ENCODE data around the gene GLB1L. TPM values are rescaled to one million over a fixed set of nuclear protein-coding genes. Genes with fewer than 3 reads are reported as not detected.

Gene GLB1L
- total and polyA plus RNA-seq, 2 of the 8 experiments (the other 6 are each of a cell fraction or from before 2014, with no cell fraction given) = 3.7 to 4.0 TPM

DNA sequence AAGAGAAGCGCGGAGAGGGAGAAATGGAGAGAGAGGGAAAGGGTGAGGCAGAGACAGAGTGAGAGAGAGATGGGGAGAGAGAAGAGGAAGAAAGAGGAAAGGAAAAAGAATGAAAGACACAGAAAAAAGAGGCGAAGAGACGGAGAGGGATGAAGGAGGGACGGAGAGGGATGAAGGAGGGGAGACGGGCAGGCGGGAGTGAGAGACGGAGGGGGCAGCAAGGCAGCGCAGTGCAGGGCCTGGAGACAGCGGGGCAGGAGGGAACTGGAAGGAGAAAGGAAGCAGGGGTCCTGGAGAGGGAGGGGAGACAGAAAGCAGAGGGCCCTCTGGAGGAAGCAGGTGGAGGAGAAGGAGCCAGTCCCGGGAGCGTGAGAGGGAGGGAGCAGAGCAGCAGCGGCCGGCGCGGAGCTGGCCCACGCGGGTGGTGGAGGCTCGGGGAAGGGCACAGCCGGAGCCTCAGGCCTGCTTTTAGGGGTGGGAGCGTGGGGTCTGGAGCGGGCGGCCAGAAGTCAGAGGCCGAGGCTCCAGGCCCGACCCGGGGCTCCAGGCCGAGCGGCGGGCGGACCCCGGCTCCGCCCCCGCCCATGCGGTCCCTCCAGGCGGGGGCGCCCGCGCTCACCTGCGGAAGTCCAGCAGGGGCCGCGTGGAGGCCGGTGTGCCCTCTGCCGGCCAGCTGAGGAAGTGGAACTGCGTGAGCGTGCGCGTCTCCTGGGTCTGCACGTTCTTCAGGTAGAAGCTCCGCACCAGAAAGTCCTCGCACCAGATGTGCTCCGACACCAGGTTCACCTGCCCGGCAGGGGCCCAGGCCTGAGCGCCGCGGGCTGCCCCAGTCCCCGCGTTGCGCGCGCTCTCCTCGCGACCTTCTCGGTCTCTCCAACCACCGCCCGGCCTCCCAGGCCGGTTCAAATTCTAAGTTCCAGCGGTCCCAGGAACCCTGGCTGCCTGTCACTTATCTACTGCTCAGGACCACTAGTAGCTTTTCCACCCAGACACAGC lies 49.4 kb upstream of the GLB1L start (continued):
- TF ChIP-seq FOSL1 (IDR thresholded peaks at IDR 0.05; ENCODE audit: insufficient read depth, low read depth, low read length) (no peak), SUZ12 (IDR thresholded peaks at IDR 0.05; ENCODE audit: low read length) (peak; percentile 56; the same call in 1 of the 2 replicates), TAF1 (IDR thresholded peaks at IDR 0.05; ENCODE audit: low read depth, low read length) (no peak; the same call in 1 of the 2 replicates), ATF3 (IDR thresholded peaks at IDR 0.05; ENCODE audit: insufficient read depth, low read depth, low read length) (0 out of 2 replicates have a peak, but pooled peaks have one; percentile 54), GTF2F1 (IDR thresholded peaks at IDR 0.05; ENCODE audit: borderline replicate concordance, low read depth, low read length) (no peak; the same call in 1 of the 2 replicates), CHD1 (IDR thresholded peaks at IDR 0.05; ENCODE audit: low read depth, low read length) (no peak), HDAC2 (IDR thresholded peaks at IDR 0.05; ENCODE audit: borderline replicate concordance in 1 of 2, low read depth in 2 of 2, low read length in 2 of 2) (peak in 1 of 2 experiments; percentile 87; a peak in 2 of 4 replicates), CEBPB (IDR thresholded peaks at IDR 0.05; ENCODE audit: low read depth, low read length) (no peak; the same call in 1 of the 2 replicates), JUND (IDR thresholded peaks at IDR 0.05; ENCODE audit: low read length) (peak; percentile 68), SP4 (IDR thresholded peaks at IDR 0.05; ENCODE audit: low read length) (peak; percentile 64; the same call in 1 of the 2 replicates), RAD21 (IDR thresholded peaks at IDR 0.05 in 1 of 2, conservative IDR thresholded peaks at IDR 0.05 in 1 of 2; ENCODE audit: low read depth in 2 of 2, low read length in 2 of 2) (peak; percentile 64 to 78), TBP (IDR thresholded peaks at IDR 0.05; ENCODE audit: low read depth, low read length) (no peak; the same call in 1 of the 2 replicates), RBBP5 (IDR thresholded peaks at IDR 0.05; ENCODE audit: borderline replicate concordance, low read depth, low read length) (peak; percentile 99; the same call in 1 of the 2 replicates), NRF1 (IDR thresholded peaks at IDR 0.05; ENCODE audit: low read depth, low read length) (no peak), MAFK (IDR thresholded peaks at IDR 0.05; ENCODE audit: low read depth, low read length) (no peak), SAP30 (IDR thresholded peaks at IDR 0.05; ENCODE audit: insufficient read depth, insufficient replicate concordance, low read length) (no peak), HDAC6 (IDR thresholded peaks at IDR 0.05; ENCODE audit: low read depth, low read length) (no peak), EP300 (IDR thresholded peaks at IDR 0.05; ENCODE audit: borderline replicate concordance in 1 of 2, low read depth in 2 of 2, low read length in 2 of 2) (no peak), PHF8 (conservative IDR thresholded peaks at IDR 0.05; ENCODE audit: low read depth, low read length) (peak; percentile 89), KDM1A (IDR thresholded peaks at IDR 0.05; ENCODE audit: borderline replicate concordance, low read length) (no peak)
- TF ChIP-seq, protein P1, sequence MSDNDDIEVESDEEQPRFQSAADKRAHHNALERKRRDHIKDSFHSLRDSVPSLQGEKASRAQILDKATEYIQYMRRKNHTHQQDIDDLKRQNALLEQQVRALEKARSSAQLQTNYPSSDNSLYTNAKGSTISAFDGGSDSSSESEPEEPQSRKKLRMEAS (IDR thresholded peaks at IDR 0.05) = peak; percentile 96
